ENCODE measurements around the gene CLASRP.
A peak's percentile ranks its signal among the peaks of the same experiment; 100 is the strongest.
"Not testable (repeated sequence)": the region's sequence is repeated elsewhere in the genome, so short reads cannot be mapped to it uniquely, and the experiment has no call there.

The CLASRP gene

GRCh38 chr19:45038931-45039893, at the start of gene CLASRP:
Gene CLASRP, plus strand, starts transcription at chr19:45039045. Its CDS starts 1,168 bp downstream, at chr19:45040213.
- peak; percentile 87 for DNase-seq (ENCODE audit: low read depth)

DNA sequence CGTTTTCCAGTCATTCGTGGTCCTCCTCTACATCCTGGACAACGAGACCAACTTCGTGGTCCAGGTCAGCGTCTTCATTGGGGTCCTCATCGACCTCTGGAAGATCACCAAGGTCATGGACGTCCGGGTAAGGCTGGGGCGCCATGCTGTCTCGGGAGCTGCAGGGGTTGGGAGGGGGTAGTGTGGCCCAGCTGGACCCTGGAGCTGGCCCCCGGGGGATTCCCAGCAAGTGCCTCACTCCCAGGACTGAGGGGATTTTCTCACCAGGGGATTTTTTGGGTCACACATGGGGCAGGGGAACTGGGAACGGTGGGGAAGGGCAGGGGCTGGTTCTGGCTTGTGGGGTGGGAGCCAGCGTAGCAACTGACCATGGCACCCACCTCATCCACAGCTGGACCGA, 48.4 kb upstream of the CLASRP start:
- no peak for DNase-seq (ENCODE audit: low read depth)

- DNase-seq (ENCODE audit: low read depth): no peak
Measured at GRCh38 chr19:44990966-44991365, 47.9 kb upstream of the CLASRP start.

GRCh38 chr19:44992336-44993163, 46.3 kb upstream of the CLASRP start:
- DNase-seq (ENCODE audit: low read depth): no peak

- no peak for DNase-seq (ENCODE audit: low read depth)
Measured at GRCh38 chr19:44993526-44993925, 45.3 kb upstream of the CLASRP start.

- no peak for DNase-seq (ENCODE audit: low read depth)
Measured at GRCh38 chr19:44993926-44994537, 44.8 kb upstream of the CLASRP start.

DNA sequence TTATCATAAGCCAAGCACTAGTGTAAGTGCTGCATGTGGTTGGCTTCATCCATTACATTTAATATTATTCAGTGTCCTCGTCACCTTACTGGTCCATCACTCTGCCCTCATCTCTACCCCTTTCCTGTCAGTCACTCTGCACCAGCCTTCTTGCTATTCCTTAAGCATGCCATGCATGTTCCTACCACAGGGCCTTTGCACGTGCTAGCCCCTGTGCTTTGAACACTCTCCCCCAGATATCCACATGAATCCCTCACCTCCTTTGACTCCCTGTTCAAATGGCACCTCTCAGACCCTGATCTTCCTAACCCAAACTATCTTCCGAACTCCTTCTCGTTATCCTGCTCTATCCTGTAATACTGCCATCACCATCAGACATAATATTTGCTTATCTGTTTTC, 40.8 kb upstream of the CLASRP start:
- DNase-seq (ENCODE audit: low read depth): no peak

DNA sequence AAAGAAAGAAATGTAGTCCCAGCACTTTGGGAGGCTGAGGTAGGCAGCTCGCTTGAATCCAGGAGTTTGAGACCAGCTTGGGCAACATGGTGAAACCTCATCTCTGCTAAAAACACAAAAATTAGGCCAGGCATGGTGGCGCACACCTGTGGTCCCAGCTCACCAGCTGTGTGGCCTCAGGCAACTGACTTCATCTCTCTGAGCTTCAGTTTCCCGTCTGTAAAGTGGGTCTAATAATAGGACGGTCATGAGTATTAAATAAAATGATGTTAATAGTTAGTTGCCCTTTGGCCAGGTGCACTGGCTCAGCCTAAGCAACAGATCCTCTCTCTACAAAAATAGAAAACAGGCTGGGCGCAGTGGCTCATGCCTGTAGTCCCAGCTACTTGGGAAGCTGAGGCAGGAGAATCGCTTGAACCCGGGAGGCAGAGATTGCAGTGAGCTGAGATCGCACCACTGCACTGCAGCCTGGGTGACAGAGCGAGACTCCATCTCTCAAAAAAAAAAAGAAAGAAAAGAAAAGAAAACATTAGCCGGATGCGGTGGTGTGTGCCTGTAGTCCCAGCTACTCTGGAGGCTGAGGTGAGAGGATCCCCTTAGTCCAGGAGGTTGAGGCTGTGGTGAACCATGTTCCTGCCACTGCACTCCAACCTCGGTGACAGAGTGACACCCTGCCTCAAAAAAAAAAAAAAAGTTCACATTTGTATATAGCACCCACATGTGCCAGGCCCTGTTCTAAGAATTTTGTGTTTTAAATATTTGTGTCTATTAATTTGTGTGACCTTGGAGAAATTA, 39.5 kb upstream of the CLASRP start:
- not testable (repeated sequence) for DNase-seq (ENCODE audit: low read depth)

DNA sequence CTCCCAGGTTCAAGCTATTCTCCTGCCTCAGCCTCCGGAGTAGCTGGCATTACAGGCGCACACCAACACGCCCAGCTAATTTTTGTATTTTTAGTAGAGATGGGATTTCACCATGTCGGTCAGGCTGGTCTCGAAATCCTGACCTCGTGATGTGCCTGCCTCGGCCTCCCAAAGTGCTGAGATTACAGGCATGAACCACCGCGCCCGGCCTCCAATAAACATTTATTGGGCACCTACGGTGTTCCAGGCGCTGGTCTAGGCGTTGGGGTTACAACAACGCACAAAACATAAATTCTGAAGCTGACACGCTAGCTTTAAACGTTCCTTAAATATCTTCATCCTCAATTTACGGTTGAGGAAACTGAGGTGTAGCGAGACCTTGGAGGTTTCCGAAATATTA, 38.2 kb upstream of the CLASRP start:
- not testable (repeated sequence) for DNase-seq (ENCODE audit: low read depth)

DNA sequence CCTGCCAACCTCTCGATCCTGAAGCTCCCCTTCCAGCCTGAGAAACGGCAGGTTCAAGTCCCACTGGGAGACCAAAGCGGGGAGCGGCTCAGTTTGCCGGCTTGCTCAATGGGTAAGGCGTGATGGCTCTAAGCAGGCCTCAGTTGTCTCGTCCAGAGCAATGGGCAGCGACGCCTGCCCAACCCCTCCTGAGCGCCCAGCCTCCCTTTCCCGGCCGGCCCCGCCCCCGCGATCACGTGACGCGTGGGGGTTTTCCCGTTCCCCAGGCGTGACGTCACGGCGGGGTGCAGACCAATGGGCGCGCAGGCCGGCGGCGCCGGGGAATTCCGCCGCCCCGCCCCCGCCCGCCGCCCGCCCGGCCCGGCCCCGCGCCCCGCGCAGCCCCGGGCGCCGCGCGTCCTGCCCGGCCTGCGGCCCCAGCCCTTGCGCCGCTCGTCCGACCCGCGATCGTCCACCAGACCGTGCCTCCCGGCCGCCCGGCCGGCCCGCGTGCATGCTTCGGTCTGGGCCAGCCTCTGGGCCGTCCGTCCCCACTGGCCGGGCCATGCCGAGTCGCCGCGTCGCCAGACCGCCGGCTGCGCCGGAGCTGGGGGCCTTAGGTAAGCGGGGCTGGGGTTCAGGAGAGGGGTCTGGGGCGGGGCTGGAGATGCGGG, 37.6 kb upstream of the CLASRP start, which contains the start of gene RELB:
TSS of gene RELB (plus strand) at position 378 of the 653 bp plus-strand sequence. CDS start at position 494, 116 bp downstream.
- peak; percentile 98 for DNase-seq (ENCODE audit: low read depth)

- no peak for DNase-seq (ENCODE audit: low read depth)
Measured at GRCh38 chr19:45003485-45003884, 35.4 kb upstream of the CLASRP start.

DNA sequence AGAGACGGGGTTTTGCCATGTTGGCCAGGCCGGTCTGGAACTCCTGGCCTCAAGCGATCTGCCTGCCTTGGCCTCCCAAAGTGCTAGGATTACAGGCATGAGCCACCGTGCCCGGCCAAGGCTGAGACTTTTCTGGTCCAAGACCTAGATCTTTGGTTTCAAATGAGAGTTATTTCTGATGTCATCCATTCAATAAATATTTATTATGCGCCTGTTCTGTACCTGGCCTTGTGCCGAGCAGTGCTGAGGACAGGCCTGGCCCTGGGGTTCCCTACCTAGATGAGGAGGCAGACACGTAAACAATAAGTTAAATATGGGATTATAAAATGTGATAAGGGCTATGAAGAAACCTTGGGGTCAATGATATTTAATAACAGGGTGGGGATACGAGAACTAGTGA, 33.1 kb upstream of the CLASRP start:
- DNase-seq (ENCODE audit: low read depth): no peak

GRCh38 chr19:45008552-45008951, 30.3 kb upstream of the CLASRP start:
- no peak for DNase-seq (ENCODE audit: low read depth)

DNA sequence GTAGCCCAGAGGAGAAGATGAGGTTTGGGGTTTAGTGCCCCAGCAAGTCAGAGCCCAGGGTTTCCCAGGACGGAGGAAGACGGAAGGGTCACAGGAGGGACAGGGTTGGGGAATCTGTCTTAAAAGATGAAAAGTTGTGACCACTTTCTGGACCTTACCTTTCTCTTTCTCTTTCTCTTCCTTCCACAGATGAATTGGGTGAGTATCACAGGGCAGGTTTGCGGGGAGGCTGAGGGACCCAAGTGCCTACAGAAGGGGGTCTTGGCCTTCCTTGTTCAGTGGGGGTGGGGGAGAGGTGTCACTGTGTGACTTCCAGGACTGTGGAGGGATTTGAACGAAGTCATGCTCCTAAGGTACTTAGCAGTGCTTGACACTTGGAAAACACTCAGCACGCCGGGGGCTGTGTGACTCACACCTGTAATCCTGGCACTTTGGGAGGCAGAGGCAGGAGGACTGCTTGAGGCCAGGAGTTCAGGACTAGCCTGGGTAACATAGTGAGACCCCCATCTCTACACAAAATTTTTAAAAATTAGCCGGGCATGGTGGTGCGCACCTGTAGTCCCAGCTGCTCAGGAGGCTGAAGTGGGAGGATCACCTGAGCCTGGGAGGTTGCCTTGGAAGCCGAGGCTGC, 29.1 kb upstream of the CLASRP start:
- no peak for DNase-seq (ENCODE audit: low read depth)

- DNase-seq (ENCODE audit: low read depth): no peak
Measured at GRCh38 chr19:45010306-45010705, 28.5 kb upstream of the CLASRP start.

DNA sequence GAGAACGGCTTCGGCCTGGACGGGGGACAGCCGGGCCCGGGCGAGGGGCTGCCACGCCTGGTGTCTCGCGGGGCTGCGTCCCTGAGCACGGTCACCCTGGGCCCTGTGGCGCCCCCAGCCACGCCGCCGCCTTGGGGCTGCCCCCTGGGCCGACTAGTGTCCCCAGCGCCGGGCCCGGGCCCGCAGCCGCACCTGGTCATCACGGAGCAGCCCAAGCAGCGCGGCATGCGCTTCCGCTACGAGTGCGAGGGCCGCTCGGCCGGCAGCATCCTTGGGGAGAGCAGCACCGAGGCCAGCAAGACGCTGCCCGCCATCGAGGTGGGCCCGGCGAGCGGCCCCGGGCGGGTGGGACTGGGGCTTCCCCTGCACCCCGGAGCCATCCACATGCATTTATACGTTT, 26.9 kb upstream of the CLASRP start:
- DNase-seq (ENCODE audit: low read depth): no peak

DNA sequence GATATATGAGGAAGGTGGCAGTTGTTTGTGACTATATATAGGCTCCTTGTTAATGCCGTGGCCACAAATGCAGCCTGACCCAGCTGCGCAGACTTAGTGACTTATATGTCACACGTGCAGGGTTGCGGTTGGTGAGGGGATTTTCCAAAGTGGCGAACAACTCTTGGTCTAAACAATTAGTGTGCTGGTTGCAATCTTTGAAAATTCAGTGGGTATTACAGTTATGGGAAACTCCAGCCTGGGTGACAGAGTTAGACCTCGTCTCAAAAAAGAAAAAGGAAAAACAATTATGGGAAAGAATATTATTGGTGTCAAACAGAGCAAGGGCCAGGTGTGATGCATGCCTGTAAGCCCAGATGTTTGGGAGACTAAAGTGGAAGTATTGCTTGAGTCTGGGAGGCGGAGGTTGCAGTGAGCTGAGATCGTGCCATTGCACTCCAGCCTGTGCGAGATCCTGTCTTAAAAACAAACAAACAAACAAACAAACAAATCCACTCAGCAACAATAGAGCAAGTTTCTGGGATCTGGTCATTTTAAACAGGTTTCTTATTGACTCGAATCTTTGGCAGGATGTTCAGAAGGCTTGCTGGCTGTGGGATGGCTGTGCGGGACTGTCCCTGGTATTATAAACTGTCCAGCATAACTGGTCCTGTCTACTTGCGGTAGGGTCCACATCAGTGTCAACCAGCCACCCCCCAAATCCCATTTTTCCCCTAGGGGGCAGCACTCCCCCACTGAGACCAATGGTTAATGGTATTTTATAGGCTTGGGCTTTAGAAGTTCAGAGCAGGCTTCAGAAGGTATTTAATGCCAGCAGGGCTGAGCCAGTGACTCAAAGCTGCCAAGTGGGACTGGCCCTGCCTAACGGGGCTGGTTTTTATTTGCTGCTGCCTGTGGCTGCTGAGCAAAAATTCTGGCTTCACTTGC, 22.2 kb upstream of the CLASRP start:
- DNase-seq (ENCODE audit: low read depth): peak; percentile 58

GRCh38 chr19:45019187-45019586, 19.7 kb upstream of the CLASRP start:
- no peak for DNase-seq (ENCODE audit: low read depth)

DNA sequence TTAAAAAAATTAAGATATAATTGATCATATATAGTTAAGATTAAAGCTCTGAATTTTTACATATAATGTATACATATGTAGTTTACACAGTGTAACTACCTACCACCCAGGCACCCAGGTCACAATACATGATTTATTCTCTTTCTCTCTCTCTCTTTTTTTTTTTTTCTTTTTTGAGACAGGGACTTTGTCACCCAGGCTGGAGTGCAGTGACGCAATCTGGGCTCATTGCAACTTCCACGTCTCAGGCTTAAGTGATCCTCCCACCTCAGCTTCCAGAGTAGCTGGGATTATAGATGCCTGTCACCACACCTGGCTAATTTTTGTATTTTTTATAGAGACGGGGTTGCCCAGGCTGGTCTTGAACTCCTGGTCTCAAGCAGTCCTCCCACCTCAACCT, 18.8 kb upstream of the CLASRP start:
- DNase-seq (ENCODE audit: low read depth): no peak
